Muscle of back (tissue), 11 donors: ENCODE measurements around the gene ZFYVE28. TPM values are rescaled to one million over a fixed set of nuclear protein-coding genes. Genes with fewer than 3 reads are reported as not detected.

Experiments
- DNase-seq, 3 donors: peaks; one replicate each; pipeline versions ENCODE4 v3.0.0 to v3.0.0-alpha.2; 2013
- polyA plus RNA-seq, 10 donors: library from polyadenylated mRNA; unstranded; fragments of 120-200 nt; gene quantifications; one replicate each; pipeline ENCODE4 v1.2.1, GENCODE V29; 2013; ENCODE audit not compliant: insufficient read length in 10 of 10

Gene ZFYVE28
- polyA plus RNA-seq, 10 donors: 0.67 to 3.4 (median 1.7) TPM

GRCh38 chr4:2368746-2369437 lies 49.6 kb downstream of the ZFYVE28 start:
- no peak for DNase-seq

- DNase-seq: no peak
Measured at GRCh38 chr4:2367626-2368025, 50.8 kb downstream of the ZFYVE28 start.

- peak in 1 of 3 donors; percentile 72 for DNase-seq
Measured at GRCh38 chr4:2366252-2367192, 51.9 kb downstream of the ZFYVE28 start.

GRCh38 chr4:2365913-2366210 lies 52.6 kb downstream of the ZFYVE28 start:
- no peak for DNase-seq

GRCh38 chr4:2365054-2365912 lies 53.2 kb downstream of the ZFYVE28 start:
- DNase-seq: peak in 1 of 3 donors; percentile 26

GRCh38 chr4:2364654-2365053 lies 53.8 kb downstream of the ZFYVE28 start:
- DNase-seq: peak; percentile 16 to 79 (median 62)

GRCh38 chr4:2363951-2364653 lies 54.3 kb downstream of the ZFYVE28 start:
- no peak for DNase-seq

GRCh38 chr4:2363056-2363721 lies 55.3 kb downstream of the ZFYVE28 start:
- DNase-seq: peak in 1 of 3 donors; percentile 29

GRCh38 chr4:2362266-2363055 lies 56.0 kb downstream of the ZFYVE28 start:
- DNase-seq: peak in 2 of 3 donors; percentile 24 to 72

- DNase-seq: peak in 1 of 3 donors; percentile 66
Measured at GRCh38 chr4:2361366-2362265, 56.8 kb downstream of the ZFYVE28 start.

- DNase-seq: no peak
Measured at GRCh38 chr4:2360396-2360730, 58.1 kb downstream of the ZFYVE28 start.

- DNase-seq: no peak
Measured at GRCh38 chr4:2359591-2360395, 58.7 kb downstream of the ZFYVE28 start.

- DNase-seq: no peak
Measured at GRCh38 chr4:2357821-2358745, 60.4 kb downstream of the ZFYVE28 start.

- no peak for DNase-seq
Measured at GRCh38 chr4:2356123-2357069, 62.0 kb downstream of the ZFYVE28 start.

GRCh38 chr4:2354760-2355159 lies 63.7 kb downstream of the ZFYVE28 start:
- DNase-seq: no peak

GRCh38 chr4:2354118-2354517 lies 64.3 kb downstream of the ZFYVE28 start:
- DNase-seq: no peak
